ENCODE results near the gene UROS.

DNA sequence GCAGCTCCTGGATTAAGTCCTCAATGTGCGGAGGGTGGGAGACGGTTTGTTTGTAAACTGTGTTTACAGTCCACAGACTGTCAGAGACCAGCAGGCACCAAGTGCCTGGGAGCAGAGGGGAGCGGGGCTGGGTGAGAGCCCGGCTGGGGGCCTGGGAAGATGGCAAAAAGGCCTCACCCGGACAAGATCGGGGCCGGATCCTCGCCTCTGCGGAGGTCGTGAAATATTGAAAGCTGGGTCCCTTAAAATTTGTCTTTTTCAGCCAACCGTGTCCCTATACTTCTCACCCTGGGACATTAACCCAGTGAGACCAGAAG lies 50.2 kb downstream of the UROS start:
- no peak for TF ChIP-seq EZH2phosphoT487 (IDR thresholded peaks at IDR 0.05; ENCODE audit: low read depth)
- TF ChIP-seq, protein P1, sequence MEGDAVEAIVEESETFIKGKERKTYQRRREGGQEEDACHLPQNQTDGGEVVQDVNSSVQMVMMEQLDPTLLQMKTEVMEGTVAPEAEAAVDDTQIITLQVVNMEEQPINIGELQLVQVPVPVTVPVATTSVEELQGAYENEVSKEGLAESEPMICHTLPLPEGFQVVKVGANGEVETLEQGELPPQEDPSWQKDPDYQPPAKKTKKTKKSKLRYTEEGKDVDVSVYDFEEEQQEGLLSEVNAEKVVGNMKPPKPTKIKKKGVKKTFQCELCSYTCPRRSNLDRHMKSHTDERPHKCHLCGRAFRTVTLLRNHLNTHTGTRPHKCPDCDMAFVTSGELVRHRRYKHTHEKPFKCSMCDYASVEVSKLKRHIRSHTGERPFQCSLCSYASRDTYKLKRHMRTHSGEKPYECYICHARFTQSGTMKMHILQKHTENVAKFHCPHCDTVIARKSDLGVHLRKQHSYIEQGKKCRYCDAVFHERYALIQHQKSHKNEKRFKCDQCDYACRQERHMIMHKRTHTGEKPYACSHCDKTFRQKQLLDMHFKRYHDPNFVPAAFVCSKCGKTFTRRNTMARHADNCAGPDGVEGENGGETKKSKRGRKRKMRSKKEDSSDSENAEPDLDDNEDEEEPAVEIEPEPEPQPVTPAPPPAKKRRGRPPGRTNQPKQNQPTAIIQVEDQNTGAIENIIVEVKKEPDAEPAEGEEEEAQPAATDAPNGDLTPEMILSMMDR (IDR thresholded peaks at IDR 0.05; ENCODE audit: low read depth, low read length) = no peak

Measured in OCI-LY3 (cell line).